Ovary (tissue), 3 donors: ENCODE results near the gene COL1A2.

Source experiments
- EP300 ChIP-seq: sonication (generic); formaldehyde crosslinking; IDR thresholded peaks from one replicate; pipeline ENCODE4 v1.6.1; 2017; ENCODE audit warnings: antibody characterized with exemption
- POLR2A ChIP-seq: fragments of 450-650 bp; IDR thresholded peaks from one replicate; pipeline ENCODE4 v1.6.1; 2017; ENCODE audit warnings: antibody characterized with exemption, mild to moderate bottlenecking, moderate library complexity
- TF ChIP-seq, protein P1 (sequence below), 3 donors: fragments of 450-650 bp in 2 of 3; fragments of 200-600 bp in 1 of 3; IDR thresholded peaks; one replicate each; pipeline versions ENCODE4 v1.5.1 to v1.8.0; 2016 to 2022; ENCODE audit warnings: antibody characterized with exemption in 3 of 3, mild to moderate bottlenecking in 1 of 3
- donor health status: DM: no; HTN: no; CAD: no.

DNA sequence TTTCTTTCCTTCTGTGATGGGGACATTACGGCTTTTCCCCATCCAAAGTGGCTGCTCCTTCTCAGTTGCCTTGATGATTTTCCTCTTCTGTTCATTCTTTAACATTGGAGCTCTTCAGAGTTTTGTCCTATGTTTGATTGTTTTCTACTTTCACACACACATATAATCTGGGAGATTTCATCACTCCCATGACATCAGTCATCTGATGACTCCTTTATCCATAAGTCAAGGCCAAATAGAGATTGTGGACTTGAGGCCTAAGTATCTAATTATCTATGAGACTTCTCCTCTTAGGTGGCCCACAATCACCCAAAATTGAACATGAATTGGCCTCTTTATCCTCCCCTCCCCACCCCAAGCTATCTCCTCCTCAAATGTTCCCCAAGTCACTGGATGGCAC is 5.3 kb upstream of the COL1A2 start:
- TF ChIP-seq, protein P1, sequence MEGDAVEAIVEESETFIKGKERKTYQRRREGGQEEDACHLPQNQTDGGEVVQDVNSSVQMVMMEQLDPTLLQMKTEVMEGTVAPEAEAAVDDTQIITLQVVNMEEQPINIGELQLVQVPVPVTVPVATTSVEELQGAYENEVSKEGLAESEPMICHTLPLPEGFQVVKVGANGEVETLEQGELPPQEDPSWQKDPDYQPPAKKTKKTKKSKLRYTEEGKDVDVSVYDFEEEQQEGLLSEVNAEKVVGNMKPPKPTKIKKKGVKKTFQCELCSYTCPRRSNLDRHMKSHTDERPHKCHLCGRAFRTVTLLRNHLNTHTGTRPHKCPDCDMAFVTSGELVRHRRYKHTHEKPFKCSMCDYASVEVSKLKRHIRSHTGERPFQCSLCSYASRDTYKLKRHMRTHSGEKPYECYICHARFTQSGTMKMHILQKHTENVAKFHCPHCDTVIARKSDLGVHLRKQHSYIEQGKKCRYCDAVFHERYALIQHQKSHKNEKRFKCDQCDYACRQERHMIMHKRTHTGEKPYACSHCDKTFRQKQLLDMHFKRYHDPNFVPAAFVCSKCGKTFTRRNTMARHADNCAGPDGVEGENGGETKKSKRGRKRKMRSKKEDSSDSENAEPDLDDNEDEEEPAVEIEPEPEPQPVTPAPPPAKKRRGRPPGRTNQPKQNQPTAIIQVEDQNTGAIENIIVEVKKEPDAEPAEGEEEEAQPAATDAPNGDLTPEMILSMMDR (IDR thresholded peaks at IDR 0.05): no peak
- TF ChIP-seq POLR2A (no peak), EP300 (no peak)
